Measurements from ENCODE around the gene LGR6. TPM values are rescaled to one million over a fixed set of nuclear protein-coding genes. Genes with fewer than 3 reads are reported as not detected.

Gene LGR6
- total RNA-seq, 1 experiment from 2014 or later: 1.0 TPM

GRCh38 chr1:202311875-202312635 is 118.5 kb downstream of the LGR6 start:
- H4K5ac ChIP-seq (ENCODE audit: insufficient read length, low read depth, low read length): no peak overlapping the region
- no peaks in the 10 kb centered on the region for H3K9me3 ChIP-seq (ENCODE audit: control insufficient read depth, low read depth, low read length)
- no peaks in the 10 kb centered on the region for H3K36me3 Mint-ChIP-seq (ENCODE audit: insufficient read depth in 1 of 3, low read depth in 3 of 3)
- no peaks in the 10 kb centered on the region for H3K79me2 ChIP-seq (ENCODE audit: insufficient read depth, low read length)
- no peak overlapping the region for H3K27ac ChIP-seq (ENCODE audit: insufficient read length, low read depth, low read length)
- no peaks in the 10 kb centered on the region for H4K20me1 ChIP-seq (ENCODE audit: control insufficient read depth, insufficient read depth, insufficient read length)
- peaks cover 7 to 12% of the 10 kb centered on the region in 2 experiments for H3K4me1 Mint-ChIP-seq
- H3K18ac ChIP-seq (ENCODE audit: insufficient read length, low read depth, low read length): no peak overlapping the region
- H3K4me2 ChIP-seq (ENCODE audit: insufficient read depth, insufficient read length, low read length): no peak overlapping the region
- H2BK120ac ChIP-seq (ENCODE audit: low read depth, low read length, poor library complexity, severe bottlenecking): no peak overlapping the region
- no peak for TF ChIP-seq CTCF (conservative IDR thresholded peaks at IDR 0.05)
- WGBS (ENCODE audit: extremely low coverage, insufficient read length, low lambda C conversion rate): no CpG with 5 or more reads among the region's 14 CpGs
- H2BK5ac ChIP-seq (ENCODE audit: insufficient read length, low read length): no peak overlapping the region
- no peak overlapping the region for H3T11ph ChIP-seq (ENCODE audit: low read length)
- H3K27ac Mint-ChIP-seq: no peak overlapping the region
- H2BK12ac ChIP-seq (ENCODE audit: insufficient read length, low read depth, low read length): no peak overlapping the region
- no peaks in the 10 kb centered on the region for H3K79me1 ChIP-seq (ENCODE audit: insufficient read depth, low read depth, low read length, poor library complexity, severe bottlenecking)
- H2BK15ac ChIP-seq (ENCODE audit: low read depth, low read length): no peak overlapping the region
- no peak overlapping the region for H3K4me3 Mint-ChIP-seq
- H3K14ac ChIP-seq (ENCODE audit: insufficient read depth, low read length): no peak overlapping the region
- no peak overlapping the region for H4K8ac ChIP-seq (replicated peaks; ENCODE audit: insufficient read length, low read depth, low read length)
- peaks cover 2% of the 10 kb centered on the region; the same call in 1 of the 2 replicates for H3K27me3 Mint-ChIP-seq (ENCODE audit: low read depth)
- H3K56ac ChIP-seq (ENCODE audit: insufficient read length, low read depth, low read length): no peak overlapping the region
- H3K27me3 ChIP-seq (ENCODE audit: insufficient read depth, low read length): no peaks in the 10 kb centered on the region
- H3K9me3 Mint-ChIP-seq: no peaks in the 10 kb centered on the region
- no peak overlapping the region for H2AK5ac ChIP-seq (ENCODE audit: insufficient read length, low read length)
- no peaks in the 10 kb centered on the region for H3K4me1 ChIP-seq (ENCODE audit: insufficient read depth, low read length)
- H2BK20ac ChIP-seq (ENCODE audit: low read depth, low read length, poor library complexity, severe bottlenecking): no peak overlapping the region
- H3K4ac ChIP-seq (ENCODE audit: low read depth, low read length): no peak overlapping the region
- no peaks in the 10 kb centered on the region for H3K23me2 ChIP-seq (ENCODE audit: insufficient read length, low read depth, low read length, poor library complexity, severe bottlenecking)
- H3K23ac ChIP-seq (ENCODE audit: insufficient read length, low read depth, low read length): no peak overlapping the region
- H3K9ac ChIP-seq (ENCODE audit: extremely low read depth, insufficient read length, low read length): no peak overlapping the region
- H2AFZ ChIP-seq (ENCODE audit: low read length): no peak overlapping the region
- DNase-seq: no peak
- no peak overlapping the region for H4K91ac ChIP-seq (ENCODE audit: insufficient read length, low read depth, low read length)

All from H9 (cell line).